Activated CD8-positive, alpha-beta memory T cell treated with anti-CD3 and anti-CD28 coated beads for 24 hours (primary cell): ENCODE results near the gene CYP21A2.
"Not testable (repeated sequence)": the region's sequence is repeated elsewhere in the genome, so short reads cannot be mapped to it uniquely, and the experiment has no call there.

Experiments used
- DNase-seq: peaks from one replicate; pipeline ENCODE4 v3.0.0-alpha.2; 2020

The CYP21A2 gene

GRCh38 chr6:32035283-32036013 is 2.8 kb upstream of the CYP21A2 start:
- not testable (repeated sequence) for DNase-seq

DNA sequence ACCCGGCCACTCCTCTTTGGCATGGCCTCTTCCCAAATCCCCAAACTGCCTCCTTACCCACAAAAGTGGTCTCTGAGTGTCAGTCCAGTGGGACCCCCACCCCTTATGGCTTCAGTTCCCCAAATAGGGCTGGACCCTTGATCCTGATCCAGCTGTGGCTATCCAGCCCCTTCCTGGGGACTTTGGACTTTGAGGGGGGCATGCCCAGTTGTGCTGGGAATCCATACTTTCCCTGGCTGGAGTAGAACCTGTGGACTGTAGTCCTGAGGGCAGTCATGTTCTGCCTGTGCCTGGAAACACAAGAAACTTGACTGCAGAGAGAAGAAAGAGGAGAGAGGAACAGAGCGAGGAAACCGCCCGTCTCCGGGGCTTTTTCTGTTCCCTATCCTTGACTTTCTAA is 1.1 kb upstream of the CYP21A2 start:
- DNase-seq, result not testable (repeated sequence)

- not testable (repeated sequence) for DNase-seq
These were observed 663 bp downstream of the CYP21A2 start for GRCh38 chr6:32038878-32039277.

GRCh38 chr6:32039321-32040274 is 1.4 kb downstream of the CYP21A2 start:
- DNase-seq, result not testable (repeated sequence)

DNA sequence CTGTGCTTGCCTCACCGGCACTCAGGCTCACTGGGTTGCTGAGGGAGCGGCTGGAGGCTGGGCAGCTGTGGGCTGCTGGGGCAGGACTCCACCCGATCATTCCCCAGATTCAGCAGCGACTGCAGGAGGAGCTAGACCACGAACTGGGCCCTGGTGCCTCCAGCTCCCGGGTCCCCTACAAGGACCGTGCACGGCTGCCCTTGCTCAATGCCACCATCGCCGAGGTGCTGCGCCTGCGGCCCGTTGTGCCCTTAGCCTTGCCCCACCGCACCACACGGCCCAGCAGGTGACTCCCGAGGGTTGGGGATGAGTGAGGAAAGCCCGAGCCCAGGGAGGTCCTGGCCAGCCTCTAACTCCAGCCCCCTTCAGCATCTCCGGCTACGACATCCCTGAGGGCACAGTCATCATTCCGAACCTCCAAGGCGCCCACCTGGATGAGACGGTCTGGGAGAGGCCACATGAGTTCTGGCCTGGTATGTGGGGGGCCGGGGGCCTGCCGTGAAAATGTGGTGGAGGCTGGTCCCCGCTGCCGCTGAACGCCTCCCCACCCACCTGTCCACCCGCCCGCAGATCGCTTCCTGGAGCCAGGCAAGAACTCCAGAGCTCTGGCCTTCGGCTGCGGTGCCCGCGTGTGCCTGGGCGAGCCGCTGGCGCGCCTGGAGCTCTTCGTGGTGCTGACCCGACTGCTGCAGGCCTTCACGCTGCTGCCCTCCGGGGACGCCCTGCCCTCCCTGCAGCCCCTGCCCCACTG is 2.3 kb downstream of the CYP21A2 start:
- DNase-seq, result not testable (repeated sequence)

- DNase-seq, result not testable (repeated sequence)
These were observed 2.8 kb downstream of the CYP21A2 start for GRCh38 chr6:32041050-32041321.

- DNase-seq, result not testable (repeated sequence)
These were observed 3.2 kb downstream of the CYP21A2 start for GRCh38 chr6:32041385-32041784.

- not testable (repeated sequence) for DNase-seq
These were observed 4.1 kb downstream of the CYP21A2 start for GRCh38 chr6:32042276-32042675.

DNA sequence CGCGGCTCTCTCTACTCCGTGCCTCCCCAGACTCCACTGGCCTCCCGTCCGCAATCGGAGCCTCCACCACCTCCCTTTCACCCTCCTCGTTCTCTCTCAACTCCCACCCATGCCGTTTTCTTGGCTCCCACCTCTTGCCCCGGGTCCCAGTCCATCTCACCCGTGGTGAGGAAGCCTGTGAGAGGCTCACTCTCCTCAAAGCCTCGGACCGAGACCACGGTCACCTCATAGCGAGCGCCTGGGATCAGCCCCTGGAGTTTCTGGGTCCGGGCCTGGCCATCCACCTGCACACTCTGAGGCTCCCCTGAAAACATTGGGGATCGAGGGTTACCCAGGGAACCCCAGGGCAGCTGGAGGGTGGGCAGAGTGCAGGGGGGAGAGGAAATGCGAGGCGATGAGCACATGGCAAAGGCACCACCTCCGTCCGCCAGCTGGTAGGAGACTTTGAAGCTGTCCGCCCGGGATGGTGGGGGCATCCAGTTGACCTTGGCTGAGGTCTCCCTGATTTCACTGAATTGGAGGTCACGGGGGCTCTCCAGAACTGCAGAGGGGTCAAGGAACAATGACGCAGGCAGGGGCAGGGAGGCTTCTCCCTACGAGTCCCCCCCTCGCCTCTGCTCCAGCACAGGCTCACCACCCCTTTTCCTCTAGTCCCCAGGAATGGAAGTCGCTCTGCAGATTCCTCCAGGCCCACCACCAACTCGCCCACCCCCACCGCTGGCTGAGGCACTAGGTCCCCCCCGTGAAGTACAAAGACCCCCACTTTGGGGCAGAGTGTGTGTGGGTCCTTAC is 5.6 kb downstream of the CYP21A2 start:
- DNase-seq, result not testable (repeated sequence)

GRCh38 chr6:32044916-32045315 is 6.7 kb downstream of the CYP21A2 start:
- not testable (repeated sequence) for DNase-seq

GRCh38 chr6:32045811-32046449 is 7.7 kb downstream of the CYP21A2 start:
- DNase-seq, result no peak

GRCh38 chr6:32046450-32047083 is 8.4 kb downstream of the CYP21A2 start:
- DNase-seq, result no peak

DNA sequence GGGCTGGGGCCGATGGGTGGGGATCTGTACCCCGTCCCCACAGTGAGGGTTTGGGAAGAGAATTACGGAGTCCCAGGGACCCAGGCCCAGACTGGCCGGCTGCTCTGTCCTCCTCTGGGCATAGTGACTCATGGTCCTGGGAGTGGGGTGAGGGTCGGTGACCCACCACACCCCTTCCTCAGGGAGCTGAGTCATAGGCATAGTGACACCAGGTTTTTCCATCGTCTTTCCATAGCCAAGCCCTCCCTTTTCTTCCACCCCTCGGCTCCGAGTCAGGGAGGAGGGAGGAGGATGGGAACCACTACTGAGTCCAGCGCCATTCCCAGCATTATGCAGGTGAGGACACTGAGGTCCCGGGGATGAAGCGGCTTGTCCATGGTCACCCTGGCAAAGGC is 8.9 kb downstream of the CYP21A2 start:
- DNase-seq, result no peak

- DNase-seq, result no peak
These were observed 9.3 kb downstream of the CYP21A2 start for GRCh38 chr6:32047539-32047854.

DNA sequence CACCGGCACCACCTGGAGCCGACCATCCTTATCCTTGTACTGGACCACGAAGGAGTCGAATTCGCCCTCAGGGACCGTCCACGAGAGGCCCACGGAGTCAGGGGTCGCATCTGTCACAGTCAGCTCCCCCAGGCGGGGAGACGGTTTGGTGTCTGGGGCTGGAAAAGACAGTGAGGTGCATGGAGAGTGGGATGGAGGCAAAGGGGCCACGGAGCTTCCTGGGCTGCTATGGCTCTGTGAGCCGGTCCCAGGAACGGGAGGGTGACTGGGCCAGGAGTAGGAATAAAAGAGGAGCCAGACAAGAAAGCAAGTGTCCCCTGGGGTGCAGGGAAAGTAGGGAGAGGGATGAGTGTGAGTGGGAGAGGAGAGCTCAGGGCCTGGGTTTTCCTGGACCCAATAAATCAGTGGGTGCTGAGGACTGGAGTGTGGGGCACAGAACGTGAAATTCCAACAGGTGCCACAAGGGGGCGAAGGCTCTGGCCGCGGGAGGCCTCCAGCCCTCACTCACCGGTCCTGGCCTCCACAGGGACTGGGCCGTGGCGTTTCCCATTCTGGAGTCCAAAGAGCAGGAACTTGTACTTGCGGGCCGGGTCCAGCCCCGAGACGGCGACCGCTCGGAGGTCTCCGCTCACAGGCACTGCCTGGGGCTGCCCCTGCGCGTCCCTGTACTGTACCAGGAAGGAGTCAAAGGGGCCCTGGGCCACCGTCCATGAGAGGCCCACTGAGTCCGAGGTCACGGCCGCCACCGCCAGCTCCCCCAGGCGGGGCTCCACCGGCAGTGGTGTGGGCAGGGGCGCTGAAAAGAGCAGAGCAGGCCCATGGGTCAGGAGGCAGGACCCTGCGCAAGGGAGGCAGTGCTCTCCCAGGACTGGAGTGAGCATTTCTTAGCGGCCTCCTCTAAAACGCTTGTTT is 9.9 kb downstream of the CYP21A2 start:
- peak; percentile 91 for DNase-seq

DNA sequence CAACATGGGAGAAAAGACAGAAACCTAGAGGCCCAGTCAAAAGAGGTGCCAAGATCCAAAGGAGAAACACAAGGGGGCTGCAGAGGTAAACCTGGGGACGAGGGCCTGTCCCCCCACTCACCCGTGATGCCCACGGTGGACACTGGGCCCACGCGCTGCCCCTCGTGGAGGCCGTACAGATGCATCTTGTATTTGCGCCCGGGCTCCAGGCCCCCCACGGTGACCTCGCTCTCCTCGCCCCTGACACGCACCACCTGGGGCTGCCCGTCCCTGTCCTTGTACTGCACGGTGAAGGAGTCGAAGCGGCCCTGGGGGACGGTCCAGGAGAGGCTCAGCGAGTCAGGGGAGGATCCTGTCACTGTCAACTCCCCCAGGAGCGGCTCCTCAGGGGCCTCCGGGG is 10.9 kb downstream of the CYP21A2 start:
- not testable (repeated sequence) for DNase-seq

GRCh38 chr6:32049736-32050135 is 11.5 kb downstream of the CYP21A2 start:
- DNase-seq, result not testable (repeated sequence)

GRCh38 chr6:32050562-32050961 is 12.3 kb downstream of the CYP21A2 start:
- no peak for DNase-seq

GRCh38 chr6:32052626-32053025 is 14.4 kb downstream of the CYP21A2 start:
- not testable (repeated sequence) for DNase-seq

DNA sequence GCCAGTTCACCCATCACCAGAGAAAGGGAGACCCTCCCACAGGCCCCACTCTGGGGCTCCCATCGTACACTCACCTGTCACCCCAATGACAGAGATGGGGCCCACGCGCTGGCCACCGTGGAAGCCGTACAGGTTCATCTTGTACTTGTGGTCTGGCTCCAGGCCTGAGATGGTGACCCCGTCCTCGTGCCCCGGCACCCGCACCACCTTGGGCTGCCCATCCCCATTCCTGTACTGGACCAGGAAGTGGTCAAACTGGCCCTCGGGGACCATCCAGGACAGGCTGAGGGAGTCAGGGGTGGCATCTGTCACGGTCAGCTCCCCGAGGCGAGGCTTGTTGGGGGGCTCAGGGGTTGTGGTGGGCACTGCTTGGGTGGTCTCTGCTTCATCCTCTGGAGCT is 15.1 kb downstream of the CYP21A2 start:
- not testable (repeated sequence) for DNase-seq
